Measurements from ENCODE around the gene ZNF653. TPM values are rescaled to one million over a fixed set of nuclear protein-coding genes. Genes with fewer than 3 reads are reported as not detected.

ZNF653 gene
- total RNA-seq, 4 donors from 2014 or later: 3.3 to 8.4 (median 5.3) TPM

- TF ChIP-seq CTCF (IDR thresholded peaks at IDR 0.05): no peak
- DNase-seq (ENCODE audit: low spot score): no peak
- no peak for ATAC-seq (ENCODE audit: low FRiP score)
Observed at GRCh38 chr19:11494634-11495285, 10.9 kb downstream of the ZNF653 start.

GRCh38 chr19:11489378-11489777 is 16.3 kb downstream of the ZNF653 start:
- ATAC-seq (ENCODE audit: low FRiP score): no peak
- TF ChIP-seq CTCF (IDR thresholded peaks at IDR 0.05): no peak
- no peak for DNase-seq (ENCODE audit: low spot score)

GRCh38 chr19:11486661-11487503 is 18.8 kb downstream of the ZNF653 start:
- TF ChIP-seq CTCF (IDR thresholded peaks at IDR 0.05): no peak
- ATAC-seq (ENCODE audit: low FRiP score) (no peak), DNase-seq (ENCODE audit: low spot score) (no peak)

GRCh38 chr19:11485245-11485837 is 20.3 kb downstream of the ZNF653 start:
- no peak for TF ChIP-seq CTCF (IDR thresholded peaks at IDR 0.05)
- DNase-seq (ENCODE audit: low spot score) (no peak), ATAC-seq (ENCODE audit: low FRiP score) (no peak)

- DNase-seq (ENCODE audit: low spot score): no peak
- ATAC-seq (ENCODE audit: low FRiP score): no peak
- TF ChIP-seq CTCF (IDR thresholded peaks at IDR 0.05): no peak
Observed at GRCh38 chr19:11483366-11484111, 22.1 kb downstream of the ZNF653 start.

GRCh38 chr19:11482384-11483050 is 23.1 kb downstream of the ZNF653 start:
- ATAC-seq (ENCODE audit: low FRiP score): peak; percentile 44
- peak in 2 of 3 donors; percentile 73 to 83 for TF ChIP-seq CTCF (IDR thresholded peaks at IDR 0.05)
- DNase-seq (ENCODE audit: low spot score): peak; percentile 47
